ENCODE measurements around the gene TFB1M.
A peak's percentile ranks its signal among the peaks of the same experiment; 100 is the strongest.
"Not testable (repeated sequence)": the region's sequence is repeated elsewhere in the genome, so short reads cannot be mapped to it uniquely, and the experiment has no call there.

TFB1M gene

DNA sequence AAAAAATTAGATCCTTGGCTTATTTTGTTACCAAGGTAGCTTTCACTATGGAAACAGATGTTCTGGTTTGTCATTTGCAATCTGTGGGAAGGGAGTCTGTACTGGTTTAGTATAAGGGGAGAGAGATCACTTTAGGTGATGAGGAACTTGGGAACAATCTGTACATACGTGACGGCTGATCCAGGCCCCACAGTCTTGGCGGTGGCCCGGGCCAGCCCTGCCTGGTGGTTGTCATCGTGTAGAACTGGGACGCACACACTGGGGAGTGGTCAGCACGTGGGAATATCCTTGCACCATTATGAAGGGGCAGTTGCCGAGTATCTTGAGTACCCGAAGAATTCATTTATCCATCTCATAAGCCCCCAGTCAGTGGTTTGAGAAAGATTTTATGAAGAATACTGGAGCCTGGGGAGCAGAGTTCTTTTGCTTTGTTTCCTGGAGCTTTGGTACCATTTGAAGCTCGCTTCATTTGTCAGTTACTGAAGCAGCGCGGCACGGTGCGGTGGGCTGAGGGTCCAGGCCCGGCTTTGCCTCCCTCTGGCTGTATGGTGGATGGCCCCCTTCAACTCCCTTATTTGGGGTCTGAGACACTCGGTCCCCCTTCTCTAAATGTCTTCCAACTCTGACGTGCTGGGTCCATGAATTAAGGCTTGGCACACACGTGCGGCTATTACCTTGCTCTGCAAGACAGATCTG is 73.2 kb downstream of the TFB1M start:
- no peak for DNase-seq (ENCODE audit: low read depth in 2 of 2)

DNA sequence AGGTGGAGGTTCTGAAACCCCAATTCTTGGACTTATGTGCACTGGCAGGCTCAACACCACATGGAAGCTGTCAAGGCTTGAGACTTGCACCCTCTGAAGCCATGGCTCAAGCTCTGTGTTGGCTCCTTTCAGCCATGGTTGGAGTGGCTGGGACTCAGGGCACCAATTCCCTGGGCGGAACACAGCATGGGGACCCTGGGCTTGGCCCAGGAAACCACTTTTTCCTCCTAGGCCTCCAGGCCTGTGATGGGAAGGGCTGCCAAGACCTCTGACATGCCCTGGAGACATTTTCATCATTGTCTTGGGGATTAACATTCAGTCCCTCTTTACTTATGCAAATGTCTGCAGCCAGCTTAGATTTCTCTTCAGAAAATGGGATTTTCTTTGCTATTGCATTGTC is 76.7 kb downstream of the TFB1M start:
- DNase-seq (ENCODE audit: low read depth in 2 of 2) = no peak

DNA sequence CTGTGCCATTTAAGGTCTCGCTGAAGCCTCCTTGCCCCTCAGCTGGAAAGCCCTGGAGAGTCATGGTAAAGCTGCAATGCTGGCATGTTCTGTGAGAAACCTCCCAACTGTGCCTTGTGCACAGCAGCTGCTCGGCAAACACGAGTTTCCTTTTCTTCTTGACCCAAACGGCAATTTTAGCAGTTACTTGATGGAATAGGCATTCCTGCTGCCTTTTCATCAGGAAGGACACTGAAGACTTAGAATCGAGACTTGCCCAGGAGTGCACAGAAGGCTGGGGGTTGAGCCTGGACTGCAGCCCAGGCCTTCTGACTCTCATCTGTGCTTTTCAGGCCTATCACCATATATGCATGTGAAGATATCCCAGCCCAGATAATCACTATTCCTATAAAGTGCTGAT is 79.2 kb downstream of the TFB1M start:
- no peak for DNase-seq (ENCODE audit: low read depth in 2 of 2)

DNA sequence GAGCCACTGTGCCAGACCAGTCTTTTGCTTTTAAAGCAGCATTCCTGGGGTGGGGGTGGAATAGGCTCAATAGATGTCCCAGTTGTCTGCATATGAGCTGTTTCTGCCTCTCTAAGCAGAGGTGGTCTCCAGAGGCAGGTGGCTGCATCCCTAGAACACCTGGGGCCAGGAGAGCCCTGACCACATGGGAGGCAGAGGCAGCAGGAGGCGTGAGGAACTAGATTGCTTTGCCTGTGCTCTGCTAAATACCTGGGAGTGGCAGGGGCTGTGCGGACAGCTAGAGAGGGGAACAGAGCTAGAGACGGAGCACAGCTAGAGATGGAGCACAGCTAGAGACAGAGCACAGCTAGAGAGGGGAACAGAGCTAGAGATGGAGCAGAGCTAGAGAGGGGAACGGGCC is 79.6 kb downstream of the TFB1M start:
- DNase-seq (ENCODE audit: low read depth in 2 of 2) = no peak

DNA sequence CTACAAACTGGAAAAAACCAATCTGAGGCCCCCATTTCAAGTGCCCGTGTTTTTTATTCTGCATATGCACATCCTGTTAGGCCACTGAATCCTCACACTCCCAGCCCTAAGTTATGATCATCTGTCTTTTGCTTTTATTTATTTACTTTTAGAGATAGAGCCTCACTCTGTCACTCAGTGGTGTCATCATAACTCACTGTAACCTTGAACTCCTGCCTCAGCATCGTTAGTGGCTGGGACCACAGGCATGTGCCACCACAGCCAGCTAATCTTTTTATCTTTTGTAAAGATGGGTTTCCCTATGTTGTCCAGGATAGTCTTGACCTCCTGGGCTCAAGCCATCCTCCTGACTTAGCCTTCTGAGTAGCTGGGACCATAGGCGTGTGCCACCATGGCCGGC is 80.1 kb downstream of the TFB1M start:
- DNase-seq (ENCODE audit: low read depth in 2 of 2) = no peak

DNA sequence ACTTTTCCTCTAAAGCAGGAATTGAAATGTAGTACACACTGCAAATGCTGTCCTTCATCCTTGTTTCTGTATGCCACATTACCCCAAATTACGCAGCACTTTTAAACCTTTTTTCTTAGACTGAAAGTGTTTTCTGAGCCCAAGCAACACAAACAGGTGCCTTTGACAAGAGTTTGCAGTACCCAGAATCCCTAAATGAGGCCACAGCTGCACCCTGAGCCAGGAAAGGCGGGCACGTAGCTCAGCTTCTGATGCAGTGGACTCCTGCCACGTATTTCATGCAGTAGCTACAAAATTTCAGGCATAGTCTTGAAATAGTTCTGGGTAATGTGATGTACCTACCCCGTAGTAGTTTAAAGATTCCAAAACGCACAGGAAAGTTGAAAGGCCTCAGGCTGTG is 81.4 kb downstream of the TFB1M start:
- DNase-seq (ENCODE audit: low read depth in 2 of 2) = no peak

DNA sequence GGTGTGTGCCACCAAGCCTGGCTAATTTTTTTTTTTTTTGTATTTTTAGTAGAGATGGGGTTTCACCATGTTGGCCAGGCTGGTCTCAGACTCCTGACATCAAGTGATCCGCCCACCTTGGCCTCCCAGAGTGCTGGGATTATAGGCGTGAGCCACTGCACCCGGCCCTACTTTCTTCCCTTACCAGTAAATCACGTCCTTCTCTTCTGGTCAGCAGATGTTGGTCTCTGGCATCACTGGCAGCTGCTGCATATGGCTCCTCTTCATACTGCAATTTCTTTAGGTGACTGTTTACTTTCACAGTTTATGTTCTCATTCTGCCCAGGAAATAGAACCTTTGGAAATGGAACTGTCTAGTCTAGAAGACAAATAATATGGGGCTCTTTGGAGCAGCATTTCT is 83.3 kb downstream of the TFB1M start:
- not testable (repeated sequence) for DNase-seq (ENCODE audit: low read depth in 2 of 2)

DNA sequence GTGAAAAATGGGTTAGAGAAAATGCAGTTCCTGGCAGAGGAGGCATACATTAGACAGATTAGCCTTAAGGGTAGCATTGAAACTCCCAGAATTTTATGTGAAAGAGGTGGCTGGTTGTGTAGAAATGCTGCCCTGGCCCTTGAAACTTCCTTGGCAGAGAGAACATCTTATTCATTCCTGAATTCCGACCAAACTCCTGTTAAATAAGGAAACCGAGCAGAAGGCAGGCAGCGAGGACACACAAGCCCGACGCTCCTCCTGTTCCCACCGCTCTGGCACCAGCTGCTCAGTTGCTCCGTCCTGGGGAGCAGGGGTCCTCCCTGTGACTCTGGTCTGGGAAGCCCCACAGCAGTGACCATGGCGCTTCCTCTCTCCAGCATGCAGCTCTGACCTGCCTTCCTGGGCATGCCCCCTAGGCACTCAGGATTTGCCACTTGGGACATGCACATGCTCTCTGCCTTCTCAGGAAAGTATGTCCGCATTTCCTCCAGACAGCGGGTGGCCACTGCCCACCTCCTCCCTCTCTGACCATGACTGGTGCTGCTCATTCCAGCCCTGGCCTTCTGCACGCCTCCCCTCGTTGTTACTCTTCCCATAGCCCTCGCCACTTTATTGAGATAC is 85.6 kb downstream of the TFB1M start:
- DNase-seq (ENCODE audit: low read depth in 2 of 2) = no peak

DNA sequence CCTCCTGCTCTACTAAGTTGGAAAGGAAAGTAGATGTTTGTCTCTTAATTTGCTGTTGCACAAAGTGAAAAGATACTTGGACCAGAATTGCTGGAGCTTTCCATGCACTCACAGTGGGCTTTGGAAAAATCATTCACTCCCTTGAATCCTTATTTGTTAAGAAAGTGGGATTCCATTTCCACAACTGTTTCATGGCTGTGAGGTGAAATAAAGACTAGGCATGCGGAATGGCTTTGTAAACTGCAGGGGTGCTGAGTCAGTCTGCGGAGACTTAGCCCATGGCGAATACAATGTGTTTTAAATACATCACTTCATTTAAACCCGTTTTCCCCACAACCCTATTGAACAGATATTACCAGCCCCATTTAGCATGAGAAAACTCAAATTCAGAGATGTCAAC is 87.2 kb downstream of the TFB1M start:
- no peak for DNase-seq (ENCODE audit: low read depth in 2 of 2)

DNA sequence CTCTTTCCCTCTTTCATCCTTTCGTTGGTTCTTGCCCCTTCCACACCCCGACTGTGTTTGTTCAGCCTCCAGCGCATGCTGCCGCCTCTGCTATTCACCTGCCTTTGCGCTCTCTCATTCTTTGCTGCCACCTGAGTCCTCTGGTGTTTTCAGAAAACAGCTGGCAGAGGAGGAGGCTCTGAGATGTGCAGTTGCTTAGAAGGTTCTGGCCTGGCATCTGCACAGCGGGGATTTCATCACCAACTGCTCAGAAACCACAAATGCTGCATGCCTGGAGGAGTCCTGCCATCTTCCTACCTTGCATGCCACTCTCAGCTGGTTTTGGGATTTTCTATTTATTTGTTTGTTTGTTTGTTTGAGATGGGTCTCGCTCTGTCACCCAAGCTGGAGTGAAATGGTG is 89.7 kb downstream of the TFB1M start:
- no peak for DNase-seq (ENCODE audit: low read depth in 2 of 2)

DNA sequence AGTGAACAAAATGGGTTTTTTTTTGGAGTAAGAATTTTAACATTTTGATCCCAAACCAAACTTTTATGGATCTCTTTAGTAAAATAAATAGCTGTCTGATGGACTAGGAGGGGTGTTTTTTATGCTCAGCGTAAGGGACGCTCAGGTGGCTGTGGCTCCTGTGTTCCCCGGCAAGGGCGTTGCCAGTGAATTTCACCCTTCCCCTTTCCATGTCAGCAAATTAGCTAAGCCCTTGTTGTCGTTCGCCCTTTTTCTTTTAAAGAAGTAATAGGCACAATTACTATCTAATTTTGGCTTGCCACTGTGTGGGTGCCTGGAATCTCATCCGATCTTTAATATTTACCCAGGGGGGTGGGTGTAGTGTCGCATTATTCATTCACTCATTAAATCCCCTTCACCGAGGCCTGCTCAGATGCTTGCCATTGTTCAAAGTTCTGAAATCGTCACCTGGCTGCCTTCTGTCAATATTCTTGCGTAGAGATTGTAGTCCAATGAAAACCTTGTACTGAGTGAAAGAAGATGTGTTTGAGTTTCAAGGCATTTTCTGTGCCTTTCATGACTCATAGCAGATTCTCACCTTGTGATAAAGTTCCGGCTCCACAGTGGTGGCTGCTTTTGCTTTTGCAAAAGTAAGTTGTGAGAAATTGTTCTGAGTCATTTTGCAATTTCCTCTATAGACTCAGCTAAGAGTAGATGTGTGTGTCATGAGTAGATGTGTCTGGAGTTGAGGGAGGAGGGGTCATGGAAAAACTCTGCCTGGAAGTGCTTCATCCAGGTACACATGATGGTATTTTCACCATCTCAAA is 90.4 kb downstream of the TFB1M start:
- peak; percentile 35 to 44 for DNase-seq (ENCODE audit: low read depth in 2 of 2)

DNA sequence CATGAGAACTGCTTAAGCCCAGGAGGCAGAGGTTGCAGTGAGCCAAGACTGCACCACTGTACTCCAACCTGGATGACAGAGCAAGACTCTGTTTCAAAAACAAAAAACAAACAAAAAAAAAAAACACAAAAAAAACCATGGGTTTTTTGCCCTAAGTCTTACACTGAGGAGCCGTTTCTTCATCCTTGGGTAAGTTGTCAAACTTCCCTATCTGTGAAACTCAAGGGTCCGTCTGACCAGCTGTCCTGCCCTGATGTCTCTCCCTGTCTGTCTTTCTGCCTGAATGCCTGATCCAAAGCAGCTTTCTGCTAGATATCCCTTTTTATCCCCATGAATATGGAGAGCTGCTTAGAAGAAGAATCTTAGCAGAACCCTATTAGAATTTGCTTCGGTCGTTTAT is 91.8 kb downstream of the TFB1M start:
- DNase-seq (ENCODE audit: low read depth in 2 of 2) = no peak

DNA sequence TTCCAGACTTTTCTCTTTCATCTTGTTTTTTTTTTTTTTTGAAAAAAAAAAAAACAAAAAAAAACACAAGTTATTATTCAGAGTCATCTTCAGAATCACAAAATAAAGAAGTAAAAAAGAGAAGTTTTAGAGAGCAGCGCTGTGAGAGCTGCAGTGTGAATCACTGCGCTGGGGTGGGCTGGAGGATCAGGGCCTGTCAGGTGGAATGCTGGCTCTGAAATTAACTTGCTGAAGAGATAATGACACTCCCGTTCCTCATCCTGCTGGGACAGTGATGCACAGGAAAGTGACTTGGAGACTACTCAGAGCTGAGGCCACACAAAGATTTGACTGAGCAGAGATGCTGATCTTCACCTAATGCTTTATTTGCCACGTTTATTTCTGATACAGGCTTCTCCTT is 93.2 kb downstream of the TFB1M start:
- no peak for DNase-seq (ENCODE audit: low read depth in 2 of 2)

DNA sequence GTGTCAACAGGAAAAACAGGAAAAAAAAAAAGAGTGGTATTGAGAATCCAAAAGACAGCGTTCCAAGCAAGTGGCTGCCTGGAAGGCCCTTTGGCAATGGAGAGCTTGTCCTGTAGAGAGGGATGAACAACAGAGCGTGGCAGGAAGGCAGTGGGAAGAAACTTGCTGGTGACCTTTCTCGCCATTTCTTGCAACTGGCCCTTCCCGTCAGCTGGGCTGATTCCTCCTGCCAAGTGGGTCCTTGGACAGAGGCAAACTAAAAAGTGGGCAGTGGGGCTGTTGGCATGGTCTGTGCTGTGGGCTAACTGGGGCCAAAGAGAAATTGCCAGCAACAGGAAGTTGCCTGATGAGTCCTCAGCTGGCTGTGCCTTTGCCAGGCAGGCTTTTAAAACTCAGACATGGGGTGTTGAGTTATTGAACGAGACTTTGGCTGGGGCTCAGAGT is 94.4 kb downstream of the TFB1M start:
- DNase-seq (ENCODE audit: low read depth in 2 of 2) = no peak

DNA sequence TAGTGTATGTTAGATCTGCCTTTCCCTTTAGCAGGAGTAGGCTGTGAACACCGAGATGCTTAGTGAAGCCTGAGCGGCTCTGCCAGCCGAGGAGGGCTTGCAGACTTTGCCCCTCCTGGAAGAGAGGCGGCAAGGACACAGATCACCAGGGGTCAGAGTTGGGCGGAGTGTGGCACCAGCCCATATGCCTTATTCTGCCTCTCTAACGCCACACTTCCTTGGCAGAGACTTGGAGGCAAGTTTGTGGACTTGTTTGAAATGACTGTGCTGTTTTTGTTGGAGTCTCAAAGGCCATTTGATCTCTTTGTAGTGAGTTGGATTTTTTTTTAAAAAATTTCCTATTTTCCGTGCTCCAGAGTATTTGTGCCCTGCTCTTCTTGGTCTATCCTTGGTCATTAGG is 95.0 kb downstream of the TFB1M start:
- no peak for DNase-seq (ENCODE audit: low read depth in 2 of 2)

DNA sequence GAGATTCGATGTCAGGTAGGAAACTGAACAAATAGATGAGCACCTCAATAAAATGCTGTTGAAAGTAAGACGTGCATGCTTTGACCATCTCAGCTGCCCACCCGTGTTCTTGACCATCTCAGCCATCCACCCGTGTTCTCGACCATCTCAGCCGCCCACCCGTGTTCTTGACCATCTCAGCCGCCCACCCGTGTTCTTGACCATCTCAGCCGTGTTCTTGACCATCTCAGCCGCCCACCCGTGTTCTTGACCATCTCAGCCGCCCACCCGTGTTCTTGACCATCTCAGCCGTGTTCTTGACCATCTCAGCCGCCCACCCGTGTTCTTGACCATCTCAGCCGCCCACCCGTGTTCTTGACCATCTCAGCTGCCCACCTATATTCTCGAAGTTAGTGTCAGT is 95.6 kb downstream of the TFB1M start:
- DNase-seq (ENCODE audit: low read depth in 2 of 2) = not testable (repeated sequence)

DNA sequence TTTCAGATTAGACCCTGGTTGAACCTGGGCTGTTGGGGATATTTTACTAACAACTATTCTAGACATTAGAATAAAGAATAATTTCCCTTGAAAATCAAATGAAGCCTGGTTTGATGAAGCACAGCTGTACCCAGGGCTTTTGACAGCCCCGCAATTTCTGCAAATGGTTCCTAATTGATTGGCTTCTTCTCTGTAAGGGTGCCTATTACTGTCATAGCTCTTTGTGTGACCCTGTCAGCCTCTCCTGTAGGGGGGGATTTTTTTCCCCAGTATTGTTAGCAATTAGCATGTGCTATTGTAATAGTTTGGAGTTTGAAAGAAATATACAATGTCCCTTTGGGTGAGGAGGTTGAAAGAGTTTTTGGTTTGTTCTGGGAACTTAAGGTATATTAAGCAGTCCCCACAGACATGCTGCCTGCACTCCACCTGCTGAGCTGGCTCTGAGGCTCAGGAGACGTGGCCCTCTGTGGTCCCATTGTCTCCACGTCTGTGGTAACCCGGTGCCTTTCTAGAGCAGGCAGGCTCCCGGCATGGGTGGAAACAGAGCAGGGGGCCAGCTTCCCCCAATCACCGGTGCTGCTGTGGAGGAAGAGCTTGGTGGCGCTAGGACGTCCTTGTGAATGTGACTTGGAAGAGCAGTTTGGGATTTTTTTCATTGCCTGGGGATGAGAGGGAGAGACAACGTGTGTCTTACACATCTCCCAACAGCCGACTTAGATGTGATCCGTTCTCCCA is 97.8 kb downstream of the TFB1M start:
- no peak for DNase-seq (ENCODE audit: low read depth in 2 of 2)

DNA sequence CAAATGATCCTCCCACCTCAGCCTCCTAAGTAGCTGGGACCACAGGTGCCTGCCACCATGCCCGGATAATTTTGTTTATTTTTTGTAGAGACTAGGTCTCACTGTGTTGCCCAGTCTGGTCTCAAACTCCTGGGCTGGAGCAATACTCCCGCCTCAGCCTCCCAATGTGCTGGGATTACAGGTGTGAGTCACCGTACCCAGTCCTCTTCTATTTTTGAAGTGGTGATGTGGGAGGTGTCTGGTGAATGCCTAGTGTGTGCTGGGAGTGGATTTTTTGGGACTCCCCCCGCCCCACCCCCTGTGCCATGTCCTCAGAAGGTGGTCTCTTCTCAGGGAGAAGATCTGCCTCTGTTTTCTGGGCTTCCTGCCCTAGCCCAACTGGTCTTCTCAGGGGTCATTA is 98.4 kb downstream of the TFB1M start:
- DNase-seq (ENCODE audit: low read depth in 2 of 2) = no peak

DNA sequence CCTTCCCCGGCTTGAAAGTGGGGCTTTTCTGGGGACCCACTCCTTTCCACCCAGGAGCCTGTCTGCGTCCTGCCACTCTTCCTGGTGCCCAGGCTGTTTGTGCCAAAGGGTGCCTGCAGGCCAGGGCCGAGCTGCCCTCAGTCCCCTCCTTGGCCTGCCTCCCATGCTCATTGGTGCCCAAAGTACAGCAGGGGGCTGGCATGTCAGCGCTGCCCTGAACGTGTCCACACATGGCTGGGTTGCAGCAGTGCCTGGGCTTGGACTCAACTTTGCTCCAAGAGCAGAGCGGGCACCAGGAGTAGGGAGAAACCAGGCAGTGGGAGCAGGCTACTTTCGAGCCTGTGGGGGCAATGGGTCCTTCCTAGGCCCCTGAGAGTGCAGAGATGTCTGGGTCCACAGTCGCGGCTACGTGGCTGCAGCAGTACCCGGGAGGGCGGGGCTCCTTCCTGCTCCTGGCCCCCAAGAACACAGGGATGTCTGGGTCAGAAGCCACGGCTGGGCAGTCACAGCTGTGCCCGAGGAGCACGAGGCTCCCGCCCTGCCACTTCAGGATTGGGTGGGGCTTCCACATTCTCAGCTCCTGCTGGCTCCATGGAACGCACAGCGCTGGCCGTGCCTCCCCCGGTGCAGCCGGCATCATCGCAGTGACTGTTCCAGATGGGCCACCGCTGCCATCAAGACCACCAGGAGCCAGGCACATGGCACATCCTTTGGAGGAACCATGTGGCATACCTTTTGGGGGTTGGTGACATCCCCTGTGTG is 100.5 kb downstream of the TFB1M start:
- DNase-seq (ENCODE audit: low read depth in 2 of 2) = no peak

DNA sequence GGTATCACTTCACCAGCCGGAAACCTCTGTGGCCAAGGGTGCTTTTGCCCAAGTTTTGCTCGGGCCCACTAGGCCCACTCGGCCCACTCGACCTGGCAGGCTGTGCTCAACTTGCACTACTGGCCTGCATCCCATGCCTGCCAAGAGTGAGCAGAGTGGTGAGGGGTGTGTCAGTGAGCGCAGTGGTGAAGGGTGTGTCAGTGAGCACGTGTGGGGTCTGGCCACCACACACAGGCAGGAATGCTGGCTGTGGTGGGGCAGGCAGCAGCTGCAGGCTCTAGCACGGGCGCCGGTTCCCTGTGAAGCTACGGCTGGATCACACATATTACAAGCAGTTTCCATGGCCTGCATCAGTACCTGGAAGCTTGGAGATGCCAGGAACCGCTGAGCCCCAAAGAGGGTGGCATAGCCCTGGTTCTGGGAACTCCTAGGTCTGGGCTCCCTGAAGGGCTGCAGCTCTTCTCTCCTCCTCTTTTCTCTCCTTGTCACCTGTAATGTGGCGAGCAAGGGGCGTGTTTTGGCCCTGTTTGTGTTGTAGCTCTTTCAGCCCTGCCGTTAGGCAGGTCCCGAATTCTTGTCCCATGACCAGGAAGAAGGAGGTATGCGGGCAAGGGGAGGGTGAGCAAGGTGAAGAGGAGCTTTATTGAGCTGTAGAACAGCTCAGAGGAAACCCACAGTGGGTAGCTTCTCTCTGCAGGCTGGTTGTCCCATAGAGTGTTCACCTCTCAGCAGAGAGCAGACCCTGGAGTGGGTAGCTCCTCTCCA is 101.5 kb downstream of the TFB1M start:
- DNase-seq (ENCODE audit: low read depth in 2 of 2) = no peak

DNA sequence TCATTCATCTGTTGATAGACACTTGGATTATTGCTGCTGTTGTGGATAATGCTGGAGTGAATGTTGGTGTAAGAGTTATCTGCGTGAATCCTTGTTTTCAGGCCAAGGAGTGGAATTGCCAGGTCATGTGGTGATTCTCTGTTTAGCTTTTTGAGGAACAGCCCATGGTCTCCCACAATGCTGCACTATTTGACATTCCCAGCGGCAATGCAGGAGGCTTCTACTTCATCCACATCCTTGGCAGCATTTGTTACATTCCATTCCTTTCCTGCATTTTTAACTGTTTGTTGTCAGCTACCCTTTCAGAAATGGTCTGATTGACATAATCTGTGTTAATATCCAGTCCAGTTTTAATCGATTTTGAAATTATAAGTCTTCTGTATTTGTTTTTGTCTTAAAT is 102.2 kb downstream of the TFB1M start:
- DNase-seq (ENCODE audit: low read depth in 2 of 2) = no peak

Measured in stimulated activated CD4-positive, alpha-beta T cell treated with anti-CD3 and anti-CD28 coated beads, Interleukin-12 subunit alpha, Interleukin-12 subunit beta, amount 100 ng/mL, for 24 hours (primary cell).